Neural cell (in vitro differentiated cells): ENCODE measurements around the gene ZNF532. TPM values are rescaled to one million over a fixed set of nuclear protein-coding genes. Genes with fewer than 3 reads are reported as not detected.

Experiments
- H2AFZ ChIP-seq: fragments of 200-600, 300-800 bp; sonication (generic), shearing (Covaris generic); 2 replicates; pipeline ENCODE4 v1.6.0; 2014; ENCODE audit warnings: low read depth, mild to moderate bottlenecking, antibody characterized with exemption, low read length, moderate library complexity
- H3F3A ChIP-seq: fragments of 200-600 bp; shearing (Covaris generic); 2 replicates; pipeline ENCODE4 v1.6.1; 2016; ENCODE audit warnings: mild to moderate bottlenecking, moderate library complexity, mixed read lengths, antibody characterized with exemption, low read length; ENCODE audit not compliant: insufficient read depth, poor library complexity, severe bottlenecking
- H3K27ac ChIP-seq: fragments of 200-600, 300-800 bp; sonication (generic), shearing (Covaris generic); 2 replicates; pipeline ENCODE4 v1.5.1; 2014; ENCODE audit warnings: mild to moderate bottlenecking, low read length, moderate library complexity
- H3K27me3 ChIP-seq: fragments of 300-800, 200-600 bp; sonication (generic), shearing (Covaris generic); 2 replicates; pipeline ENCODE4 v1.6.0; 2014; ENCODE audit warnings: mild to moderate bottlenecking, low read depth, low read length, moderate library complexity; ENCODE audit not compliant: insufficient read depth
- H3K36me3 ChIP-seq: fragments of 300-800, 200-600 bp; sonication (generic), shearing (Covaris generic); 2 replicates; pipeline ENCODE4 v1.5.1; 2014; ENCODE audit warnings: mild to moderate bottlenecking, antibody characterized with exemption, low read length, moderate library complexity; ENCODE audit not compliant: insufficient read depth
- H3K4me2 ChIP-seq: fragments of 300-800, 200-600 bp; sonication (generic), shearing (Covaris generic); 2 replicates; pipeline ENCODE4 v1.6.0; 2014; ENCODE audit warnings: mild to moderate bottlenecking, low read length
- H3K4me3 ChIP-seq: fragments of 300-800, 200-600 bp; sonication (generic), shearing (Covaris generic); 2 replicates; pipeline ENCODE4 v1.5.1; 2014; ENCODE audit warnings: mild to moderate bottlenecking, low read length, moderate library complexity
- H3K79me2 ChIP-seq: fragments of 200-600 bp; shearing (Covaris generic); replicated peaks from 2 replicates; pipeline ENCODE4 v1.6.0; 2014; ENCODE audit warnings: mild to moderate bottlenecking, low read length, moderate library complexity; ENCODE audit not compliant: insufficient read depth
- H3K9ac ChIP-seq: fragments of 300-800, 200-600 bp; sonication (generic), shearing (Covaris generic); 2 replicates; pipeline ENCODE4 v1.6.1; 2016; ENCODE audit warnings: mild to moderate bottlenecking, low read length, mixed read lengths
- H3K9me2 ChIP-seq: fragments of 200-600 bp; shearing (Covaris generic); 2 replicates; pipeline ENCODE4 v1.6.1; 2016; ENCODE audit warnings: mild to moderate bottlenecking, low read length, mixed read lengths; ENCODE audit not compliant: insufficient read depth
- H3K9me3 ChIP-seq: fragments of 200-600, 300-800 bp; sonication (generic), shearing (Covaris generic); 2 replicates; pipeline ENCODE4 v1.6.1; 2016; ENCODE audit warnings: mild to moderate bottlenecking, mixed run types, low read length, moderate library complexity, mixed read lengths
- H4K20me1 ChIP-seq: fragments of 200-600 bp; shearing (Covaris generic); 2 replicates; pipeline ENCODE4 v1.6.1; 2016; ENCODE audit warnings: mild to moderate bottlenecking, mixed run types; ENCODE audit not compliant: insufficient read depth
- EP300 ChIP-seq: fragments of 450-650 bp; conservative IDR thresholded peaks from 2 replicates; pipeline ENCODE4 v1.6.1; 2014; ENCODE audit warnings: antibody characterized with exemption, mild to moderate bottlenecking, moderate library complexity; ENCODE audit not compliant: poor library complexity, severe bottlenecking
- EZH2 ChIP-seq: fragments of 200-600, 300-800 bp; shearing (Covaris generic), sonication (generic); IDR thresholded peaks from 2 replicates; pipeline ENCODE4 v1.6.1; 2014; ENCODE audit warnings: antibody characterized with exemption, low read length, borderline replicate concordance, mild to moderate bottlenecking; ENCODE audit not compliant: insufficient read depth, poor library complexity, severe bottlenecking
- MXI1 ChIP-seq: fragments of 450-650 bp; conservative IDR thresholded peaks from 2 replicates; pipeline ENCODE4 v1.6.1; 2014; ENCODE audit warnings: antibody characterized with exemption, mild to moderate bottlenecking; ENCODE audit not compliant: poor library complexity, severe bottlenecking
- POLR2AphosphoS5 ChIP-seq: IDR thresholded peaks from 2 replicates; pipeline ENCODE4 v1.6.1; 2012
- RAD21 ChIP-seq: fragments of 450-650 bp; conservative IDR thresholded peaks from 2 replicates; pipeline ENCODE4 v1.6.1; 2014; ENCODE audit warnings: antibody characterized with exemption, mild to moderate bottlenecking, moderate library complexity
- SMC3 ChIP-seq: fragments of 450-650 bp; conservative IDR thresholded peaks from 2 replicates; pipeline ENCODE4 v1.6.1; 2014; ENCODE audit warnings: antibody characterized with exemption, mild to moderate bottlenecking, moderate library complexity; ENCODE audit not compliant: poor library complexity
- TAF1 ChIP-seq: IDR thresholded peaks from 2 replicates; pipeline ENCODE4 v1.6.1; 2012; ENCODE audit warnings: low read depth
- polyA plus RNA-seq: library from polyadenylated mRNA; depleted of rRNA; stranded (reverse); fragments of >200 nt; gene quantifications from 2 replicates; pipeline ENCODE4 v1.2.3, GENCODE V29; 2014
- TF ChIP-seq, protein P1 (sequence below): IDR thresholded peaks from 2 replicates; pipeline ENCODE4 v1.6.1; 2012; ENCODE audit warnings: borderline replicate concordance
- TF ChIP-seq, protein P2 (sequence below): fragments of 450-650 bp; IDR thresholded peaks from 2 replicates; pipeline ENCODE4 v1.5.1; 2014; ENCODE audit warnings: antibody characterized with exemption, mild to moderate bottlenecking, moderate library complexity; ENCODE audit not compliant: poor library complexity, severe bottlenecking

The ZNF532 gene
- polyA plus RNA-seq, 1 donor from 2014 or later = 119 TPM

DNA sequence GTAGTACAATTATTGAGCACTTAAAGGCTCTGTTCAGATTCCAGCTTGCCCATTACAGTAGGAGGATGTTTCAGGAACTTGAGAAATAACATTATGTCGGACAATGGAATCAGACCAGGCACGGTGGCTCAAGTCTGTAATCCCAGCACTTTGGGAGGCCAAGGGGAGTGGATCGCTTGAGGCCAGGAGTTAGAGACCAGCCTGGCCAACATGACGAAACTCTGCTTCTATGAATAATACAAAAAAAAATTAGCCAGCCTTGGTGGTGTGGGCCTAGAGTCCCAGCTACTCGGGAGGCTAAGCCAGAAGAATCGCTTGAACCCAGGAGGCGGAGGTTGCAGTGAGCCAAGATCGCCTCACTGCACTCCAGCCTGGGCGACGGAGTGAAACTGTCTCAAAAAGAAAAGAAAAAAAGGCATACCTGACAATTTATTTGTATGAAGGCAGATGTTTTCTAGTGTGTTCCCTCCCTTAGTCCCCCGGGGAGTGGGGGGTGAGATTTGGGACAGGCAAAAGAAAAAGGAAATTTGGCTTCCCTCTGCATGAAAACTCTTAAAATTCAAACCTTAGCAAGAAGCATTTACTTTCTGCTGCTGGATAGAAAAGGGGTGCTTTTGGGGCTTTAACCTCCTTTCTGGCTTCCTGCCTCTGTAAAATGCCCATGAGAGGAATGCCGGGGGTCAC lies 13.7 kb upstream of the ZNF532 start:
- Histone ChIP-seq H3K27me3 (no peaks in the 10 kb centered on the region), H3K79me2 (no peaks in the 10 kb centered on the region), H2AFZ (no peak overlapping the region), H4K20me1 (no peaks in the 10 kb centered on the region), H3K9me3 (no peaks in the 10 kb centered on the region), H3K4me2 (no peak overlapping the region), H3F3A (no peaks in the 10 kb centered on the region), H3K9ac (no peak overlapping the region), H3K4me3 (no peak overlapping the region), H3K36me3 (no peaks in the 10 kb centered on the region), H3K27ac (no peak overlapping the region), H3K9me2 (no peaks in the 10 kb centered on the region)
- TF ChIP-seq RAD21 (no peak), TAF1 (no peak), SMC3 (no peak), POLR2AphosphoS5 (no peak), EP300 (no peak), EZH2 (no peak), MXI1 (no peak)
- TF ChIP-seq, protein P1, sequence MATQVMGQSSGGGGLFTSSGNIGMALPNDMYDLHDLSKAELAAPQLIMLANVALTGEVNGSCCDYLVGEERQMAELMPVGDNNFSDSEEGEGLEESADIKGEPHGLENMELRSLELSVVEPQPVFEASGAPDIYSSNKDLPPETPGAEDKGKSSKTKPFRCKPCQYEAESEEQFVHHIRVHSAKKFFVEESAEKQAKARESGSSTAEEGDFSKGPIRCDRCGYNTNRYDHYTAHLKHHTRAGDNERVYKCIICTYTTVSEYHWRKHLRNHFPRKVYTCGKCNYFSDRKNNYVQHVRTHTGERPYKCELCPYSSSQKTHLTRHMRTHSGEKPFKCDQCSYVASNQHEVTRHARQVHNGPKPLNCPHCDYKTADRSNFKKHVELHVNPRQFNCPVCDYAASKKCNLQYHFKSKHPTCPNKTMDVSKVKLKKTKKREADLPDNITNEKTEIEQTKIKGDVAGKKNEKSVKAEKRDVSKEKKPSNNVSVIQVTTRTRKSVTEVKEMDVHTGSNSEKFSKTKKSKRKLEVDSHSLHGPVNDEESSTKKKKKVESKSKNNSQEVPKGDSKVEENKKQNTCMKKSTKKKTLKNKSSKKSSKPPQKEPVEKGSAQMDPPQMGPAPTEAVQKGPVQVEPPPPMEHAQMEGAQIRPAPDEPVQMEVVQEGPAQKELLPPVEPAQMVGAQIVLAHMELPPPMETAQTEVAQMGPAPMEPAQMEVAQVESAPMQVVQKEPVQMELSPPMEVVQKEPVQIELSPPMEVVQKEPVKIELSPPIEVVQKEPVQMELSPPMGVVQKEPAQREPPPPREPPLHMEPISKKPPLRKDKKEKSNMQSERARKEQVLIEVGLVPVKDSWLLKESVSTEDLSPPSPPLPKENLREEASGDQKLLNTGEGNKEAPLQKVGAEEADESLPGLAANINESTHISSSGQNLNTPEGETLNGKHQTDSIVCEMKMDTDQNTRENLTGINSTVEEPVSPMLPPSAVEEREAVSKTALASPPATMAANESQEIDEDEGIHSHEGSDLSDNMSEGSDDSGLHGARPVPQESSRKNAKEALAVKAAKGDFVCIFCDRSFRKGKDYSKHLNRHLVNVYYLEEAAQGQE = no peak
- TF ChIP-seq, protein P2, sequence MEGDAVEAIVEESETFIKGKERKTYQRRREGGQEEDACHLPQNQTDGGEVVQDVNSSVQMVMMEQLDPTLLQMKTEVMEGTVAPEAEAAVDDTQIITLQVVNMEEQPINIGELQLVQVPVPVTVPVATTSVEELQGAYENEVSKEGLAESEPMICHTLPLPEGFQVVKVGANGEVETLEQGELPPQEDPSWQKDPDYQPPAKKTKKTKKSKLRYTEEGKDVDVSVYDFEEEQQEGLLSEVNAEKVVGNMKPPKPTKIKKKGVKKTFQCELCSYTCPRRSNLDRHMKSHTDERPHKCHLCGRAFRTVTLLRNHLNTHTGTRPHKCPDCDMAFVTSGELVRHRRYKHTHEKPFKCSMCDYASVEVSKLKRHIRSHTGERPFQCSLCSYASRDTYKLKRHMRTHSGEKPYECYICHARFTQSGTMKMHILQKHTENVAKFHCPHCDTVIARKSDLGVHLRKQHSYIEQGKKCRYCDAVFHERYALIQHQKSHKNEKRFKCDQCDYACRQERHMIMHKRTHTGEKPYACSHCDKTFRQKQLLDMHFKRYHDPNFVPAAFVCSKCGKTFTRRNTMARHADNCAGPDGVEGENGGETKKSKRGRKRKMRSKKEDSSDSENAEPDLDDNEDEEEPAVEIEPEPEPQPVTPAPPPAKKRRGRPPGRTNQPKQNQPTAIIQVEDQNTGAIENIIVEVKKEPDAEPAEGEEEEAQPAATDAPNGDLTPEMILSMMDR = no peak

DNA sequence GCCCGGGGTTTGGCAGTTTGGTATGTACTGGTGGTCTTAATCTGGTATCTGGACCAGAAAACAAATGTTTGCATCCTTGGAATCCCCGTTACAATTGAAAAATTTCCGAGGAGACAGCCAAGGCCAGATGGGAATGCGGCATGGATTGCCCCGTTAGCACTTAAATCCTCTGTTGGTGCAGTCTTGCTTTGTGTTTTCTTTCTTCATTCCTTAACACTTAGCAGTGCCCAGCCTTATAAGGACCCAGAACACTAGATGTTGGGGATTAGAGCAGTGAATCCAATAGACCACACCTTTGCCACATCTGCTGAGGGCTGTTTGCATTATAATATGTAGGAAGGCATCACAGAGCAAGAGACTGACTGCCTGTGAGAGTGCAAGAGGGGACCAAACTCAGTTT lies 12.8 kb upstream of the ZNF532 start:
- H3K9me3 ChIP-seq = no peaks in the 10 kb centered on the region
- H3F3A ChIP-seq = no peaks in the 10 kb centered on the region
- no peaks in the 10 kb centered on the region for H3K36me3 ChIP-seq
- H3K79me2 ChIP-seq = no peaks in the 10 kb centered on the region
- H2AFZ ChIP-seq = no peak overlapping the region
- no peak overlapping the region for H3K4me3 ChIP-seq
- H3K27me3 ChIP-seq = no peaks in the 10 kb centered on the region
- no peak overlapping the region for H3K9ac ChIP-seq
- H3K27ac ChIP-seq = no peak overlapping the region
- H3K9me2 ChIP-seq = no peaks in the 10 kb centered on the region
- no peak overlapping the region for H3K4me2 ChIP-seq
- no peak for TF ChIP-seq TAF1
- TF ChIP-seq, protein P1 = no peak
- no peak for TF ChIP-seq EP300
- TF ChIP-seq, protein P2 = no peak
- TF ChIP-seq RAD21 = no peak
- no peak for TF ChIP-seq SMC3
- no peak for TF ChIP-seq EZH2
- TF ChIP-seq POLR2AphosphoS5 = no peak
- TF ChIP-seq MXI1 = no peak
- no peaks in the 10 kb centered on the region for H4K20me1 ChIP-seq
